Endometrial microvascular endothelial cells (primary cell): ENCODE measurements around the gene HLA-DPA1. TPM values are rescaled to one million over a fixed set of nuclear protein-coding genes. Genes with fewer than 3 reads are reported as not detected.

Experiments
- in situ Hi-C: cut with HindIII; loops from 2 replicates; pipeline ENCODE4 v1.10.0; 2017; ENCODE audit warnings: low sequenced_read_pairs, low pct_unique_long_range_greater_than_20kb; ENCODE audit errors: inconsistent ontology term
- total RNA-seq: library from RNA; depleted of rRNA; stranded (reverse); fragments of >200 nt; gene quantifications from one replicate; pipeline ENCODE4 v1.2.3, GENCODE V29; 2015; ENCODE audit errors: inconsistent ontology term

The HLA-DPA1 gene
- total RNA-seq, 1 donor from 2014 or later = 8.6 TPM

GRCh38 chr6:33028220-33028849 is 45.1 kb downstream of the HLA-DPA1 start:
- in situ Hi-C loops = no loop called here

- in situ Hi-C loops = no loop called here
Observed at GRCh38 chr6:33024521-33024920, 48.9 kb downstream of the HLA-DPA1 start.

- in situ Hi-C loops = no loop called here
Observed at GRCh38 chr6:33023536-33023935, 49.9 kb downstream of the HLA-DPA1 start.

GRCh38 chr6:33021917-33022316 is 51.5 kb downstream of the HLA-DPA1 start:
- in situ Hi-C loops = no loop called here

- in situ Hi-C loops = no loop called here
Observed at GRCh38 chr6:33019372-33019771, 54.1 kb downstream of the HLA-DPA1 start.

GRCh38 chr6:33018904-33019303 is 54.5 kb downstream of the HLA-DPA1 start:
- in situ Hi-C loops = no loop called here

- in situ Hi-C loops = no loop called here
Observed at GRCh38 chr6:33018418-33018817, 55.0 kb downstream of the HLA-DPA1 start.

- in situ Hi-C loops = no loop called here
Observed at GRCh38 chr6:33017694-33018353, 55.6 kb downstream of the HLA-DPA1 start.

GRCh38 chr6:33017018-33017417 is 56.4 kb downstream of the HLA-DPA1 start:
- in situ Hi-C loops = no loop called here

GRCh38 chr6:33015798-33016197 is 57.7 kb downstream of the HLA-DPA1 start:
- in situ Hi-C loops = no loop called here

- in situ Hi-C loops = no loop called here
Observed at GRCh38 chr6:33014841-33015634, 58.4 kb downstream of the HLA-DPA1 start.

Other genes with a start within 250 kb of the HLA-DPA1 start
- 27.4 TPM for gene TAP2, start 234.9 kb downstream of the HLA-DPA1 start, total RNA-seq
- gene PSMB8, start 229.6 kb downstream of the HLA-DPA1 start, total RNA-seq = 106 TPM
- gene TAP1, start 219.9 kb downstream of the HLA-DPA1 start, total RNA-seq = 106 TPM
- gene PSMB9, start 219.5 kb downstream of the HLA-DPA1 start, total RNA-seq = 97.9 TPM
- gene HLA-DMB, start 132.6 kb downstream of the HLA-DPA1 start, total RNA-seq = 3.3 TPM
- 7.3 TPM for gene HLA-DMA, start 120.6 kb downstream of the HLA-DPA1 start, total RNA-seq
- gene BRD2, start 105.1 kb downstream of the HLA-DPA1 start, total RNA-seq = 105 TPM
- not detected for gene HLA-DOA, start 64.1 kb downstream of the HLA-DPA1 start, total RNA-seq
- gene HLA-DPB1, start 2.3 kb upstream of the HLA-DPA1 start, total RNA-seq = 36.7 TPM
- gene COL11A2, start 118.8 kb upstream of the HLA-DPA1 start, total RNA-seq = not detected
- gene RXRB, start 127.0 kb upstream of the HLA-DPA1 start, total RNA-seq = 19.3 TPM
- gene SLC39A7, start 127.2 kb upstream of the HLA-DPA1 start, total RNA-seq = 102 TPM
- 6.0 TPM for gene HSD17B8, start 131.0 kb upstream of the HLA-DPA1 start, total RNA-seq
- 9.3 TPM for gene RING1, start 134.9 kb upstream of the HLA-DPA1 start, total RNA-seq
- gene VPS52, start 198.2 kb upstream of the HLA-DPA1 start, total RNA-seq = 43.4 TPM
- 3,623 TPM for gene RPS18, start 198.4 kb upstream of the HLA-DPA1 start, total RNA-seq
- 4.0 TPM for gene B3GALT4, start 203.5 kb upstream of the HLA-DPA1 start, total RNA-seq
- gene WDR46, start 215.6 kb upstream of the HLA-DPA1 start, total RNA-seq = 75.1 TPM
- 59.0 TPM for gene PFDN6, start 216.0 kb upstream of the HLA-DPA1 start, total RNA-seq
- gene RGL2, start 225.3 kb upstream of the HLA-DPA1 start, total RNA-seq = 40.3 TPM
- 112 TPM for gene TAPBP, start 240.4 kb upstream of the HLA-DPA1 start, total RNA-seq
- gene ZBTB22, start 244.1 kb upstream of the HLA-DPA1 start, total RNA-seq = 29.3 TPM
- gene DAXX, start 249.3 kb upstream of the HLA-DPA1 start, total RNA-seq = 44.5 TPM